MM.1S (cell line): ENCODE results near the gene SPCS3.
"Not testable (repeated sequence)": the region's sequence is repeated elsewhere in the genome, so short reads cannot be mapped to it uniquely, and the experiment has no call there.

ENCODE experiments used
- DNase-seq: peaks from one replicate; pipeline ENCODE4 v3.0.0-alpha.2; 2015
- H2AFZ ChIP-seq: fragments of 300-600 bp; sonication (generic); 2 replicates; pipeline ENCODE4 v1.6.0; 2016; ENCODE audit warnings: antibody characterized with exemption, low read length
- H3F3A ChIP-seq: fragments of 300-600 bp; sonication (generic); 2 replicates; pipeline ENCODE4 v1.6.1; 2016; ENCODE audit warnings: mild to moderate bottlenecking, antibody characterized with exemption, low read length, moderate library complexity, mixed read lengths; ENCODE audit not compliant: insufficient read depth
- H3K27ac ChIP-seq: fragments of 300-600 bp; sonication (generic); 2 replicates; pipeline ENCODE4 v1.5.1; 2016; ENCODE audit warnings: mild to moderate bottlenecking, low read length
- H3K27me3 ChIP-seq: fragments of 300-600 bp; sonication (generic); replicated peaks from 2 replicates; pipeline ENCODE4 v1.6.0; 2016; ENCODE audit warnings: low read length; ENCODE audit not compliant: insufficient read depth
- H3K36me3 ChIP-seq: fragments of 300-600 bp; sonication (generic); replicated peaks from 2 replicates; pipeline ENCODE4 v1.6.1; 2016; ENCODE audit warnings: mild to moderate bottlenecking, low read length, mixed read lengths; ENCODE audit not compliant: insufficient read depth
- H3K4me1 ChIP-seq: fragments of 300-600 bp; sonication (generic); 2 replicates; pipeline ENCODE4 v1.6.1; 2016; ENCODE audit warnings: low read length, mixed read lengths
- H3K4me2 ChIP-seq: fragments of 300-600 bp; sonication (generic); 2 replicates; pipeline ENCODE4 v1.6.0; 2016; ENCODE audit warnings: low read depth, low read length
- H3K4me3 ChIP-seq: fragments of 300-600 bp; sonication (generic); 2 replicates; pipeline ENCODE4 v1.5.1; 2016; ENCODE audit warnings: low read length, mixed read lengths
- H3K79me2 ChIP-seq: fragments of 300-600 bp; sonication (generic); 2 replicates; pipeline ENCODE4 v1.6.1; 2016; ENCODE audit warnings: mixed run types, low read length, mixed read lengths
- H3K9ac ChIP-seq: fragments of 300-600 bp; sonication (generic); 2 replicates; pipeline ENCODE4 v1.6.1; 2016; ENCODE audit warnings: low read length, mixed read lengths
- H3K9me2 ChIP-seq: fragments of 300-600 bp; sonication (generic); replicated peaks from 2 replicates; pipeline ENCODE4 v1.6.1; 2016; ENCODE audit warnings: mild to moderate bottlenecking, low read length, mixed read lengths; ENCODE audit not compliant: insufficient read depth
- H3K9me3 ChIP-seq: fragments of 300-600 bp; sonication (generic); replicated peaks from 2 replicates; pipeline ENCODE4 v1.6.1; 2016; ENCODE audit warnings: mild to moderate bottlenecking, low read length, mixed read lengths; ENCODE audit not compliant: insufficient read depth
- H4K20me1 ChIP-seq: fragments of 300-600 bp; sonication (generic); 2 replicates; pipeline ENCODE4 v1.6.1; 2016; ENCODE audit warnings: mild to moderate bottlenecking, low read length, moderate library complexity, mixed read lengths; ENCODE audit not compliant: insufficient read depth
- EZH2 ChIP-seq: fragments of 300-600 bp; sonication (generic); optimal IDR thresholded peaks from 2 replicates; pipeline ENCODE3; 2017; ENCODE audit warnings: low read depth, mild to moderate bottlenecking, antibody characterized with exemption, low read length, mixed read lengths
- EZH2phosphoT487 ChIP-seq: fragments of 300-600 bp; sonication (generic); IDR thresholded peaks from 2 replicates; pipeline ENCODE4 v1.6.1; 2018; ENCODE audit warnings: antibody characterized with exemption, low read length
- TF ChIP-seq, protein P1 (sequence below): fragments of 300-600 bp; sonication (generic); IDR thresholded peaks from 2 replicates; pipeline ENCODE4 v1.5.1; 2016; ENCODE audit warnings: antibody characterized with exemption, low read length, mixed read lengths

The SPCS3 gene

DNA sequence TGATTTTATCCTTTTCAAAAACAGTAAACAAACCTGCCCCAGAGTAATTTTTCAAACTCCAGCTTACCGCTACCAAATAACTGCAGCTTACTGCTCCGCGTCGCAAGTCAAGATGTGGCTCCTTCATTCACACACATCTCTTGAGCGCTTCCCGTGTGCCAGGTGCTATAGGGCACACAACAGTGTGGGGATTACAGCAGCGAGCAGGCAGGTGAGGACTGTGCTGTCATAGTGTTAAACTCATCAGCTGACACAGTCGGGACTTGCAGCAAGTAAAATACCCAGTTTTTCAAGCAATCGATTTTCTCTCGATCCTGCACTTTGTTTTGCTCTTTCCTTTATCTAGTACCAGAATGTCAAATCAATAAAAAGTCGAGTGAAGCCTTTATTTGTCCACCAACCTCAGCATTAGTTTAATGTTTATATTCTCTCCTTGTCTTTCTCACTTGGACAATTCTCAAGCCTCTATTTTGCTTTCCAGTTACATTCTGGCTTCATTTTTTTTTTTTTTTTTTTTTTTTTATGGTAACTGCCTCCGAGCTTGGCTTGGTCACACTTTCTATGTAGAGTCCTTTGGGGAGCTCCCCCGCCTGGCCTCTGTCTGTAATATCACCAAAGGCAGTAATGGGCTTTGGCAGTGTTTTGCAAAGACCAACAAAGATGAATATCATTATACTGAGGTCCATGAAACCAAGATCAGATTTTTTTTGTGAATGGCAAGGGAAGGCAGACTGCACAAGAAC, 42.4 kb upstream of the SPCS3 start:
- no peaks in the 10 kb centered on the region for H3K27me3 ChIP-seq
- H3K27ac ChIP-seq: no peak overlapping the region
- no peaks in the 10 kb centered on the region for H3K9me3 ChIP-seq
- no peak overlapping the region for H3K4me3 ChIP-seq
- no peak overlapping the region for H2AFZ ChIP-seq
- H4K20me1 ChIP-seq: no peaks in the 10 kb centered on the region
- no peaks in the 10 kb centered on the region for H3K9me2 ChIP-seq
- no peak overlapping the region for H3K9ac ChIP-seq
- no peaks in the 10 kb centered on the region for H3K79me2 ChIP-seq
- H3K4me1 ChIP-seq: peaks cover 6% of the 10 kb centered on the region; the same call in 1 of the 2 replicates
- no peaks in the 10 kb centered on the region for H3F3A ChIP-seq
- H3K36me3 ChIP-seq: no peaks in the 10 kb centered on the region
- H3K4me2 ChIP-seq: no peak overlapping the region
- DNase-seq: peak; percentile 62
- TF ChIP-seq, protein P1, sequence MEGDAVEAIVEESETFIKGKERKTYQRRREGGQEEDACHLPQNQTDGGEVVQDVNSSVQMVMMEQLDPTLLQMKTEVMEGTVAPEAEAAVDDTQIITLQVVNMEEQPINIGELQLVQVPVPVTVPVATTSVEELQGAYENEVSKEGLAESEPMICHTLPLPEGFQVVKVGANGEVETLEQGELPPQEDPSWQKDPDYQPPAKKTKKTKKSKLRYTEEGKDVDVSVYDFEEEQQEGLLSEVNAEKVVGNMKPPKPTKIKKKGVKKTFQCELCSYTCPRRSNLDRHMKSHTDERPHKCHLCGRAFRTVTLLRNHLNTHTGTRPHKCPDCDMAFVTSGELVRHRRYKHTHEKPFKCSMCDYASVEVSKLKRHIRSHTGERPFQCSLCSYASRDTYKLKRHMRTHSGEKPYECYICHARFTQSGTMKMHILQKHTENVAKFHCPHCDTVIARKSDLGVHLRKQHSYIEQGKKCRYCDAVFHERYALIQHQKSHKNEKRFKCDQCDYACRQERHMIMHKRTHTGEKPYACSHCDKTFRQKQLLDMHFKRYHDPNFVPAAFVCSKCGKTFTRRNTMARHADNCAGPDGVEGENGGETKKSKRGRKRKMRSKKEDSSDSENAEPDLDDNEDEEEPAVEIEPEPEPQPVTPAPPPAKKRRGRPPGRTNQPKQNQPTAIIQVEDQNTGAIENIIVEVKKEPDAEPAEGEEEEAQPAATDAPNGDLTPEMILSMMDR: peak; percentile 51
- TF ChIP-seq EZH2: no peak

DNA sequence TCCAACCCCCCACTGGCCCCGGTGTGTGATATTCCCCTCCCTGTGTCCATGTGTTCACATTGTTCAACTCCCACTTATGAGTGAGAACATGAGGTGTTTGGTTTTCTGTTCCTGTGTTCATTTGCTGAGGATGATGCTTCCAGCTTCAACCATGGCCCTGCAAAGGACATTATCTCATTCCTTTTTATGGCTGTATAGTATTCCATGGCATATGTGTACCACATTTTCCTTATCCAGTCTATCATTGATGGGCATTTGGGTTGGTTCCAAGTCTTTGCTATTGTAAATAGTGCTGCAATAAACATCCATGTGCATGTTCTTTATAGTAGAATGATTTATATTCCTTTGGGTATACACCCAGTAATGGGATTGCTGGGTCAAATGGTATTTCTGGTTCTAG, 40.2 kb upstream of the SPCS3 start:
- not testable (repeated sequence) for H3K4me1 ChIP-seq, H3F3A ChIP-seq, H3K4me3 ChIP-seq, H4K20me1 ChIP-seq, H3K9me3 ChIP-seq, H3K27me3 ChIP-seq, H3K36me3 ChIP-seq, DNase-seq, H3K27ac ChIP-seq, H3K4me2 ChIP-seq, H2AFZ ChIP-seq, H3K9me2 ChIP-seq, H3K9ac ChIP-seq, H3K79me2 ChIP-seq

DNA sequence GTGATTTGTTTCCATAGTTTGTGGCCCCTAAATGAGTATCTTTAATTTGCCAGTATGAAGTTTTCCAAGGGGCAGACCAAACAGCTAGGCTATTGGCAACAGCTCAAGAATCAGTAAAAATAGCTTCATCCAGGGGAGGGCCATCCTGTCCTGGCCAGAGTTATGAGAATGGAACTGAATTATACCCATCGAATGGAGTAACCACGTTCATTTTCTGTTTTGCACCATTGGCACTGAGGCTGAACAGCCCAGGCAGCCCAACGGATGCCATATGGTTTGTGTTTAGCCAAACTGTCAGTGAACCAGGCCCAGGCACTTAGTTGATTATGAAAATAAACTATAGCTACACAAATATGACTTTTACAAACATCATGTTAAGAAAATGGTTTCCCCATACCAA, 33.0 kb upstream of the SPCS3 start:
- no peaks in the 10 kb centered on the region for H4K20me1 ChIP-seq
- no peak overlapping the region for H3K9ac ChIP-seq
- no peak overlapping the region for H3K27ac ChIP-seq
- no peak for TF ChIP-seq EZH2
- TF ChIP-seq, protein P1: no peak
- no peak for TF ChIP-seq EZH2phosphoT487
- H3K4me2 ChIP-seq: no peak overlapping the region
- H3K9me3 ChIP-seq: no peaks in the 10 kb centered on the region
- no peaks in the 10 kb centered on the region for H3K4me1 ChIP-seq
- H2AFZ ChIP-seq: no peak overlapping the region
- no peaks in the 10 kb centered on the region for H3K27me3 ChIP-seq
- H3F3A ChIP-seq: no peaks in the 10 kb centered on the region
- H3K4me3 ChIP-seq: no peak overlapping the region
- H3K36me3 ChIP-seq: no peaks in the 10 kb centered on the region
- no peaks in the 10 kb centered on the region for H3K9me2 ChIP-seq
- DNase-seq: no peak
- H3K79me2 ChIP-seq: no peaks in the 10 kb centered on the region

DNA sequence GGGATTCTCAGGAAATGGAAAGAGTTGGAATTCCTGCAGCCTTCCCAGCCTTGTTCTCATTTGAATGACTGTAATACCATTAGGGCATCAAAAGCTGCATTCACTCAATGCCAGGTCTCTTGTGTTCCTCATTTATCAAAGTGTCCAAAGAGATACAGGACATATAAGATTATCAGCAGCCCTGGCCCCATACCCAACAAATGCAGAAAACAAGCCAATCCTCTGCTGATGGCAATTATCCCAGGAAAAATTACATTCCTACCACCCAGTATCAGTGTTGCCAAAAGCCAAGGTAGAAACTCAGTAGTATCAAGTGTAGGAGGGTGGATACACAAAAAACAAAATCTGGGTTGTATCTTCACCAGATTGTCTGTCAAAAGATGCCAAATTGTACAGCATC, 32.2 kb upstream of the SPCS3 start:
- Histone ChIP-seq H3K4me2 (no peak overlapping the region), H3K36me3 (no peaks in the 10 kb centered on the region), H3F3A (no peaks in the 10 kb centered on the region), H3K27ac (no peak overlapping the region), H3K9ac (no peak overlapping the region), H3K4me1 (no peaks in the 10 kb centered on the region), H4K20me1 (no peaks in the 10 kb centered on the region), H3K9me2 (no peaks in the 10 kb centered on the region), H3K27me3 (no peaks in the 10 kb centered on the region), H3K9me3 (no peaks in the 10 kb centered on the region), H2AFZ (no peak overlapping the region), H3K79me2 (no peaks in the 10 kb centered on the region), H3K4me3 (no peak overlapping the region)
- TF ChIP-seq, protein P1: no peak
- no peak for TF ChIP-seq EZH2
- TF ChIP-seq EZH2phosphoT487: no peak
- no peak for DNase-seq
